Activated T-helper 1 cell treated with anti-CD3 and anti-CD28 coated beads, Interleukin-12 subunit alpha, Interleukin-12 subunit beta, Interleukin-2, Interleukin-4 antibody, amounts not matched to agents 30 ng/mL and 10 ng/mL and 1 ng/mL, durations not matched to agents 14 hours and 24 hours and 36 hours (primary cell): ENCODE measurements around the gene EHBP1. TPM values are rescaled to one million over a fixed set of nuclear protein-coding genes. Genes with fewer than 3 reads are reported as not detected.
A peak's percentile ranks its signal among the peaks of the same experiment; 100 is the strongest.

Source experiments
- DNase-seq: peaks from one replicate; pipeline ENCODE4 v3.0.0; 2021; ENCODE audit warnings: low spot score
- H3K27ac Mint-ChIP-seq: one replicate; pipeline ENCODE4 v1.8.0; 2021; ENCODE audit warnings: mild to moderate bottlenecking, mixed read lengths
- H3K27me3 Mint-ChIP-seq: one replicate; pipeline ENCODE4 v1.8.0; 2022; ENCODE audit warnings: mild to moderate bottlenecking, moderate library complexity, mixed read lengths; ENCODE audit not compliant: insufficient read depth
- H3K36me3 Mint-ChIP-seq: one replicate; pipeline ENCODE4 v1.8.0; 2021; ENCODE audit warnings: low read depth, mixed read lengths
- H3K4me1 Mint-ChIP-seq: one replicate; pipeline ENCODE4 v1.8.0; 2021; ENCODE audit warnings: low read depth, mixed read lengths
- H3K4me3 Mint-ChIP-seq: one replicate; pipeline ENCODE4 v1.8.0; 2021; ENCODE audit warnings: mild to moderate bottlenecking, moderate library complexity, mixed read lengths
- H3K9me3 Mint-ChIP-seq: one replicate; pipeline ENCODE4 v1.8.0; 2021; ENCODE audit warnings: mixed read lengths
- intact Hi-C: fragments of 100-400 bp; cut with micrococcal nuclease; formaldehyde crosslinking; loops from one replicate; pipeline ENCODE4 v1.15.1; 2024
- total RNA-seq: library from RNA; stranded (reverse); gene quantifications from 2 replicates; pipeline ENCODE4 v1.2.3, GENCODE V29; 2022

The EHBP1 gene
- 23.7 and 24.4 TPM in 2 replicates for total RNA-seq

DNA sequence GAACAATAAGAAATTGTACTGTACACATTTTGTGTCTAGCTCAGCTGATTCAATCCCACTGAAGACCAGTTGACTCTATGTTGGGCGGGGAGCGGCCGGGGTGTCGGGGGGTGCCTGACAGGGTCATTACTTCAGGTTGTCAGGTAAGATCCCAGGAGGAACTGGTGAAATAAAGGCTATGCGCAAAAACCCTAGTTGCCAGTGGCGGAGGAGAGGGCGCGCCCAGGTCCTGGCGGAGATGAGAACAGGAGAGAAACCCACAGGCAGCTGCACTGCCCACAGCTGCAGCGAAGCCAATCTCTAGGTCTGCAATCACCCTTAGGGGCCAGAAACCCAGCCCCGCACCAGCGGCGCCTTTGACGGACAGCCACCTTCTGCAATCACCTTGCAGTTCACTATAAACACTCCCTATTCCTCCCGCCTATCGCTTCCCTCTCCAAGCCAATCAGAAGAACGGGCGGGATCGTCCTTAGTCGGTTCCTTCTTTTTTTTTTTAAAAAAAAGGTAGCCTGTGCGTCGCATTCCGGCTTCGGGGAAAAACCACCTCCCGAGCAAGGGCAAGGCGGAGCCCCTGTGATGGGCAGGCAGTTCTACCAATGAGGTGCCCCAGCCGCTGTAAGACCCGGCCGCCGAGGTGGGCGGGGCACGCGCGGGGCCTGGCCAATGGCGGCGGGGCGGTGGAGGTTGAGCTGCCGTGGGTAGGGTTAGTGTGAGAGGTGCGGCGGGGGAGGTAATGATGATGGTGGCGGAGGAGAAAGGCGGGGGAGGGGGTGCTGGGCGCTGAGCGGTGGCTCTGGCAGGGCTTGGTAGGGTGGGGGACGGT lies at the start of gene EHBP1:
EHBP1 (plus strand) TSS at position 707 of the 823 bp plus-strand sequence. CDS start 1,479 bp downstream, outside the sequence.
- Mint-ChIP-seq H3K9me3 (no peaks in the 10 kb centered on the region), H3K27me3 (peaks cover 6% of the 10 kb centered on the region), H3K4me3 (peak within 1 kb of the TSS; percentile 85), H3K27ac (peak within 1 kb of the TSS; percentile 61), H3K4me1 (peaks cover 34% of the 10 kb centered on the region), H3K36me3 (peaks cover 9% of the 10 kb centered on the region)
- intact Hi-C loops: loop anchor here (1.0 to 10.0 kb wide), 17 partner anchors 70 to 1949 kb away; partner anchors contain the start of genes B3GNT2, CCT4, COMMD1 and FAM161A
- DNase-seq: peak; percentile 97

DNA sequence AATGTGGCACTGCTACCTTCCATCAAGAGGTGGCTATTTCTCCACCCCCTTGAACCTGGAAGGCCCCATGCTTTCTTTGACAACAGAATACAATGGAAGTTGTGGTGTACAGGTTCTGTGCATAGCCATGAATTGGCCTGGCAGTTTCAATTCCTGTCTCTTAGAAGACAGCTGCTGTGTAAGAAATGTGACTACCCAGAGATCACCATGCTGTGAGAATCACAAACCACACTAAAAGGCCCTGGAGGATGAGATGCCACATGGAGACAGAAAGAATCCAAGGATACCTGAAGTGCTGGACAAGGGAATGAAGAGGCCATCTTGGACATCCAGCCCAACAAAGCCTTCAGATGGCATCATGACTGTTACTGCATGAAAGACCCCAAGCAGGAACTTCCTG lies 47.7 kb upstream of the EHBP1 start:
- H3K36me3 Mint-ChIP-seq: no peaks in the 10 kb centered on the region
- H3K27ac Mint-ChIP-seq: no peak overlapping the region
- intact Hi-C loops: no loop called here
- H3K27me3 Mint-ChIP-seq: peaks cover 1% of the 10 kb centered on the region
- DNase-seq: no peak
- H3K4me3 Mint-ChIP-seq: no peak overlapping the region
- no peaks in the 10 kb centered on the region for H3K9me3 Mint-ChIP-seq
- H3K4me1 Mint-ChIP-seq: peaks cover 5% of the 10 kb centered on the region

DNA sequence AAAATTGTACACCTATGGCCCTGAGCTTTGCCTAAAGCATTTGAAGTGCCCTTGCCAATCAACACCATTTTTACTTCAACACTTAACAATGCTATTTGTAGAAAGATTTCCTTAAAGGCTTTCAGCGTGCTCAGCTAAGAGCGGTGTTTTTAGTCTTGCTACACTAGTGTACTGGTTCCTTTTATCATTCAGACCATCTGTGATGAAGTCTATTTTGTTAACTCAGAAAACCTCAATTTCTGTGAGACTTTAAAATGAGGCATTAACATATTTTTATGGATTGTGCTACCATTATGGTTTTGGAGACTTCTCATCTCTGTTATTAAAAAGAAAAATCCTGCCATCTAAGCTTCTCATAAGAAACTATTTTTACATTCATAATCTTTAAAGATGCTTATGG lies 46.6 kb upstream of the EHBP1 start:
- no peak overlapping the region for H3K27ac Mint-ChIP-seq
- intact Hi-C loops: no loop called here
- H3K9me3 Mint-ChIP-seq: no peaks in the 10 kb centered on the region
- no peaks in the 10 kb centered on the region for H3K36me3 Mint-ChIP-seq
- peaks cover 5% of the 10 kb centered on the region for H3K4me1 Mint-ChIP-seq
- peaks cover 5% of the 10 kb centered on the region for H3K27me3 Mint-ChIP-seq
- no peak overlapping the region for H3K4me3 Mint-ChIP-seq
- DNase-seq: no peak

DNA sequence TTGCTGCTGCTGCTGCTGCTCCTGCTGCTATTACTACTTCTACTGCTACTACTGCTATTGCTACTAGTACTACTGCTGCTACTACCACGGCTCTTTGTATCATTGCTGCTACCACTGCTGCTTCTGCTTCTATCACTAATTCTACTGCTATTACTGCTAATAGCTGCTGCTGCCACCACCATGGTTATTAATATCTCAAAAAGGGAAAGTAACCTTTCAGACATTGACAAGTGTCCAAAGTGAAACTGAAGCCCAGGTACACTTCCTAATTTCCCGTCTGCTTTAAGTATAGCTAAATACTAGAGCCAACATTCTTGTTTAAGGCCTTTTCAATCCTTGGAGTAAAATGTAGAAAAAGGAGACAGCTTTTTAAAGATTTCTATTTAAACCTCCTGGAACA lies 45.4 kb upstream of the EHBP1 start:
- H3K4me3 Mint-ChIP-seq: no peak overlapping the region

DNA sequence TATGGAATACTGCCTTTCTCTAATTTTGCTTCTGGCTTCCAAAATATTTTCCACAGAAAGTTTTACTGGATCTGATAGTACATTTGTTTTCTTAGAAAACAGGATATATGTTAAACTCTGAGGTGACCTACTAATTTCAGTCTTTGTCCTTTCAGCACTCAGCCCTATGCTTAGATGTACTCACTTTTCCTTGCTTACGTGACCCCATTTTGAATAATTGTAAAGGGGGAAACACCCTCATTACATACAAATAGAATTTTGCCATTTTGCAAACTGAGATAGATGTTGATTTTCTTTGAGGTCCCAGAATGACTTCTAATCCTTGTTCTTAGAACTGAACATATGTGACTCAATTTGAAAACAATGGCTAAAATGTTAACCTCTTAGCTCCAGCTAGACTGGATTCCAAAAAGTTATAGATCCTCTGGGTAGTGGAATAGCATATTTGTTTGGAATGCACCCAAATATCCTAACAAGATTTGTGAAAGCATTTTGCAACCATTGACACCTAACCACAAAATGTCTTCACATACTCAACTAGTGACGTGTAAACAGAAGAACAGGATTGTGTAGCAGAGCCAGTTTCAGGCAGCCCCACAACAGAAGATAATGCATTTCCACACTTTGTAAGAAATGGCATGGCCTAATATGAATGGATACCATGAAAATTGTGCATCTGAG lies 44.8 kb upstream of the EHBP1 start:
- Mint-ChIP-seq H3K27me3 (peaks cover 6% of the 10 kb centered on the region), H3K4me1 (peaks cover 5% of the 10 kb centered on the region), H3K9me3 (no peaks in the 10 kb centered on the region), H3K4me3 (no peak overlapping the region), H3K27ac (no peak overlapping the region), H3K36me3 (no peaks in the 10 kb centered on the region)
- no peak for DNase-seq
- intact Hi-C loops: no loop called here

More for the DNA sequence above, 45.4 kb upstream of the EHBP1 start:
- Mint-ChIP-seq H3K27ac (no peak overlapping the region), H3K27me3 (peaks cover 6% of the 10 kb centered on the region), H3K4me1 (peaks cover 5% of the 10 kb centered on the region), H3K9me3 (no peaks in the 10 kb centered on the region), H3K36me3 (no peaks in the 10 kb centered on the region)
- DNase-seq: no peak
- intact Hi-C loops: no loop called here

DNA sequence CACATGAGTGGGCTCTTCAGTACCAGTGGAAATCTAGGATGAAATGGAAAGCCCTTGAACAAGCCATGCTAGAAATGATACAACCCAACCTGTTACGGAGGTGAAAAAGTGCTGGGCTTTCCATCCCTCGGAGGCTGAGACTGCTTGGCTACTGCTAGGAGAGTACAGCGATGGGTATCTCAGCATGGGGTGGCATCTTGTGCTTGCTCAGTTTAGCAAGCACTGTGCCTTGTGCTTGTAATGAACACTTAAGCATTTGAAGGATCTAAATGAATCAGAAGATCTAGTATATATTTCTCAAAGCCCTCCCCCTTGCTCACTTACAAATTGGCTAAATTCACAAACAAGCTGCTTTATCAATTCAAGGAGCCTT lies 44.3 kb upstream of the EHBP1 start:
- intact Hi-C loops: no loop called here
- H3K27ac Mint-ChIP-seq: no peak overlapping the region
- no peak for DNase-seq
- H3K4me3 Mint-ChIP-seq: no peak overlapping the region
- peaks cover 5% of the 10 kb centered on the region for H3K4me1 Mint-ChIP-seq
- peaks cover 6% of the 10 kb centered on the region for H3K27me3 Mint-ChIP-seq
- no peaks in the 10 kb centered on the region for H3K9me3 Mint-ChIP-seq
- H3K36me3 Mint-ChIP-seq: no peaks in the 10 kb centered on the region

DNA sequence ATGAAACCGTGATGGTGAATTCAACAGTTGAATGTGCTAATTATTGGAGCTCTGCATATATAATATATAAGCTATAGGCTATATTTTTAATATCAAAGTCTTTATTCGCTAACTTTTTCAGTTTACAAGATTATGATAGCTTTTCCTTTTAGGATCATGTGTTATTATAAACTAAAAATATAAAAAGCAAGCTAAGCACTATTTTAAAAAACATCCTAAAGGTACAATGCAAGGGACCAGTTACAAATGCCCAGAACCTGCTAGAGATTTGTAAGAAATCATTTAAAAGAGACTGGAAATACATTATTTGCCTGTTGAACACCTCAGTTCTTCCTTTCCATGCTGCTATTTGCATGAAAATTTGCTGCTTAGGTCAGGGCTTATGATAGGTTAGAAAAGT lies 43.4 kb upstream of the EHBP1 start:
- H3K4me3 Mint-ChIP-seq: no peak overlapping the region
- no peak for DNase-seq
- H3K36me3 Mint-ChIP-seq: no peaks in the 10 kb centered on the region
- no peaks in the 10 kb centered on the region for H3K9me3 Mint-ChIP-seq
- peaks cover 6% of the 10 kb centered on the region for H3K27me3 Mint-ChIP-seq
- H3K27ac Mint-ChIP-seq: no peak overlapping the region
- H3K4me1 Mint-ChIP-seq: peaks cover 5% of the 10 kb centered on the region
- intact Hi-C loops: no loop called here

DNA sequence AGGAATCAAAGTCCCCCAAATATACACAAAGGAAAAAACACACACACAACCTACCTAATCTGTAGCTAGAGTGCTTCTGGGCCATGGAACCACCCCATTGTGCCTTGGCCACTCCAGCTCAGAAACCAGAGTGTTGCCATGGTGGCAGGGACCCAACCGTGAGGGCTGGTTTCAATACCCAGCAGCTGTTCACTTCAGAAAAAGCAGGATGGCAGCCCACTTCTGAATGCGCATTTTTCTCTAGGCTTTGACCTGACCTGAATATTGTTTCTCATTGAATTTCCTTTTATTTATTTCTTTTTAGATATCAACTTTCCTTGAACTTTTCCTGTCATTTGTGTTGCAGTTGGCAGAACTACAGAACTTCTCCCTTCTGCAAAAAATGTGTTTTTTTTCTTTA lies 43.0 kb upstream of the EHBP1 start:
- Mint-ChIP-seq H3K4me3 (no peak overlapping the region), H3K27me3 (peaks cover 6% of the 10 kb centered on the region), H3K9me3 (no peaks in the 10 kb centered on the region), H3K4me1 (peaks cover 5% of the 10 kb centered on the region), H3K36me3 (no peaks in the 10 kb centered on the region), H3K27ac (no peak overlapping the region)
- DNase-seq: no peak
- intact Hi-C loops: no loop called here

DNA sequence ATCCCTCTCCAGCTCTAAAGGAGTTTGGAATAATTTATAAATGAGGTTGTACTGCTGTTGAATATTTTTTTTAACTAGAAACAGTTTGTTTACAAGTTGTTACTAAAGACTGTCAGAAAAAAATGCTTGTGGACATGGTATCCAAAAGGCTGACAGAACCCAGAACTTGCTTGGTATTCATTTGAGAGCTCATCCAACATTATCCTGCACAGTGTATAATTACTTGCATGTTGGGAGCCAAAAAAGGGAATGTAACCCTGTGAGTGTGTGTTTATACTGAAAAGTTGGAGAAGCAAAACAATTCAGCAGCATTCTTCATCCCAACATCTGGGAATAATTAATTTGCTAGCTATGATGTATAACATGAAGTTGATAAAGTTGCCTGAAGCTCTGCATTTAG lies 42.1 kb upstream of the EHBP1 start:
- no peak for DNase-seq
- Mint-ChIP-seq H3K27ac (no peak overlapping the region), H3K9me3 (no peaks in the 10 kb centered on the region), H3K36me3 (no peaks in the 10 kb centered on the region), H3K27me3 (peaks cover 6% of the 10 kb centered on the region), H3K4me1 (peaks cover 5% of the 10 kb centered on the region), H3K4me3 (no peak overlapping the region)
- intact Hi-C loops: no loop called here

DNA sequence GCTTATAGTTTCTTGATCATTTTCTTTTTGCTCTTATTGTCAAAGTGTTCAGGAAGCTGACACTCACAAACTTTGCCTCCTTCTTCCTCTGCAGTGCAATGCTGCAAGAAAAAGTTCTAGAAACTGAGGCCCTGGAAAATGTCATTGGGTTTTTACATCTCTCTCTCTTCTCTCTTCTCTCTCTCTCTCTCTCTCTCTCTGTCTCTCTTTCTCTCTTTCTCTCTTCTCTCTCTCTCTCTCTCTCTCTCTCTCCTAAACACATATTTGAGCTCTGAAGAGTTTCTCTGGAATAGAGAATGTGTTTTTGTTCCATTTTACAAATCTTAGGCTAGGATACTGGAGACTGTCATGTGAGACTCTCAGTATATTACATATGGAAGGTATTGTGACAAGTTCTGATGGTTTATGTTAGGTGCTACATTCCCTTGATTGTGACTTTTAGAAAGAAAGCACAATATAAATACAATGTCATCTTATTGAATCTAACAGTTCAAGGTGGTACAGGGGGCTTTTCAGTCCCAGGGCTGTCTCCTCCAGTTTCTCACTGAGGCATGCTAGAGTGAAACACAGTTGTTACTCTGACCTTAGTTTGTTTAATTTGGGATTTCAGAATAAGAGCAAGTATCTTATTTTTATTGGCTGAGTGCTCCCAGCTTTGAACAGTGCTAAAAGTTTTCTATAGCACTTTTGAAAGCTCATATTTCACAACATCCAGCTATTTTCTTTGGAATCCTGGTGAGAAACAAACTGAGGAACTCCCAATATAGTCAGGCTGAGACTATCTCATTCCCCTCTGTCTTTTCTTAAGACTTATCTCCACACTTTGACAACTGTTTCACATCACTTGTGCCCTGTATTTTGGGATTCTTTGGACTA lies 41.4 kb upstream of the EHBP1 start:
- DNase-seq: no peak
- intact Hi-C loops: no loop called here
- Mint-ChIP-seq H3K4me1 (peaks cover 5% of the 10 kb centered on the region), H3K9me3 (no peaks in the 10 kb centered on the region), H3K27ac (no peak overlapping the region), H3K27me3 (peaks cover 6% of the 10 kb centered on the region), H3K36me3 (no peaks in the 10 kb centered on the region), H3K4me3 (no peak overlapping the region)

DNA sequence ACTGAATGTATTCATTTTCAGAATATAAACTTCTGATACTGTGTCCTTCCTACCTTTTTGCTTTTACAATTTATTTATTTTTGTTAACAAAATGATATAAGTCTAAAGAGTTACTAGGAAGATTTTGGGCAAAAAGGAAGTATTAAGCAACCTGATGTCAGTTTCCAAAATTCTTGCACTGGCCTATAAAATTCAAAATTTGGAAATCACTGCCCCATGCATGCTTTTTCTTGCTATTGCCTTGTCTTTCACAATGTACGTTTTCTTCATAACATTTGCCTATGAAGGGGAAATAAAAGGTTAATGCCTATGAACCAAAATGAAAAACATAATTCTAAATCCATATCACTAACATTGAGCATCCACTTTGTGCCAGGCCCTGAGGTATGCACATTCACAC lies 40.1 kb upstream of the EHBP1 start:
- Mint-ChIP-seq H3K4me1 (peaks cover 4% of the 10 kb centered on the region), H3K9me3 (no peaks in the 10 kb centered on the region), H3K36me3 (no peaks in the 10 kb centered on the region), H3K4me3 (no peak overlapping the region), H3K27me3 (peaks cover 6% of the 10 kb centered on the region), H3K27ac (no peak overlapping the region)
- no peak for DNase-seq
- intact Hi-C loops: no loop called here

DNA sequence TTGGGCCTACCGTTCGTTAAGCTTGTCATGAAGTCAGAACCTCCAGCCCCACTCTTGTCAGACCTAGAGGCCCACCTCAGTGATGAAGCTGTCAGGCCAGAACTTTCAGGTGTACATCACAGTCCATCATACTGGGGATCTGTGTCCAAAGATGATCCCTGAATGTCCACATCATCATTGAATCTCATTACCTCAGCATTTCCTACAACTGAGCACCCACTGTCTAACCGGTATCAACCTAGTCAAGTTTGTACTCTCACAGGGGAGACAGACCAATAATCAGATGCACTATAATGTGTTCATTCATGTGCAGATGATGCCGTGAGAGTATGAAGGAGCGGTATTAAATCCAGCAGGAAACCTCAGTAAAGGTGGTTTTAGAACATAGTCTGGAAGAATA lies 36.3 kb upstream of the EHBP1 start:
- Mint-ChIP-seq H3K36me3 (no peaks in the 10 kb centered on the region), H3K4me1 (no peaks in the 10 kb centered on the region), H3K9me3 (no peaks in the 10 kb centered on the region), H3K4me3 (no peak overlapping the region), H3K27me3 (peaks cover under 1% of the 10 kb centered on the region), H3K27ac (no peak overlapping the region)
- intact Hi-C loops: no loop called here
- DNase-seq: no peak

DNA sequence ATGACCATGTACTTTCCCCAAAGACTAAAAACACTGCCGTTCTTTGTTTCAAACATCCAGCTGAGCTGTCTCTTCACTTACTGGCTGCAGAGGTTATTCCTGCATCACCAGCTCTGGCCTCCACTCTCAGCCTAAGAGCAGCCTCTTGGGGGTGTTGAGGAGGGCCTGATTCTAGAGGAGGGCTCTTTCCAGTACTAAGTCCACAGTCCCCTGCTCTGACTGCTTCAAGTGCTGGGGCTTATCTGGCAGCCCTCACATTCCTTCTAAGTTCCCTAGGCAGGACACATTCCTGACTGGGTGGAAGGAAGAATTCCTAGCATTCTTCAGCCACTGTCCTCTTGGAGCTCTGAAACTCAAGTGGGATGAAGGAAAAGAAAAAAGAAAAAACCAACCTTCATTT lies 32.9 kb upstream of the EHBP1 start:
- no peaks in the 10 kb centered on the region for H3K36me3 Mint-ChIP-seq
- DNase-seq: no peak
- H3K4me1 Mint-ChIP-seq: no peaks in the 10 kb centered on the region
- H3K4me3 Mint-ChIP-seq: no peak overlapping the region
- H3K9me3 Mint-ChIP-seq: no peaks in the 10 kb centered on the region
- no peaks in the 10 kb centered on the region for H3K27me3 Mint-ChIP-seq
- H3K27ac Mint-ChIP-seq: no peak overlapping the region
- intact Hi-C loops: no loop called here
